Left ventricle myocardium inferior (tissue), 1 donor: Measurements from ENCODE around the gene CTAG1A. TPM values are rescaled to one million over a fixed set of nuclear protein-coding genes. Genes with fewer than 3 reads are reported as not detected.
"Not testable (repeated sequence)": the region's sequence is repeated elsewhere in the genome, so short reads cannot be mapped to it uniquely, and the experiment has no call there.

Experiments used
- DNase-seq: peaks from one replicate; pipeline ENCODE4 v3.0.0-alpha.2; 2020
- H3K27ac ChIP-seq: fragments of 200-600 bp; replicated peaks from 2 replicates; pipeline ENCODE4 v1.8.0; 2021
- H3K27me3 ChIP-seq: fragments of 200-600 bp; 2 replicates; pipeline ENCODE4 v1.8.0; 2021; ENCODE audit warnings: low read depth
- H3K36me3 ChIP-seq: fragments of 200-600 bp; 2 replicates; pipeline ENCODE4 v1.8.0; 2021
- H3K4me1 ChIP-seq: fragments of 200-600 bp; 2 replicates; pipeline ENCODE4 v1.8.0; 2021
- H3K4me3 ChIP-seq: fragments of 200-600 bp; 2 replicates; pipeline ENCODE4 v1.8.0; 2021; ENCODE audit warnings: mild to moderate bottlenecking, moderate library complexity
- H3K9me3 ChIP-seq: fragments of 200-600 bp; replicated peaks from 2 replicates; pipeline ENCODE4 v1.8.0; 2021
- intact Hi-C: fragments of 100-400 bp; cut with micrococcal nuclease; formaldehyde crosslinking; loops from one replicate; pipeline ENCODE4 v1.11.0; 2022
- total RNA-seq: library from RNA; stranded (reverse); fragmentation: NEBNext Ultra II Directional; extraction: Animal tissue kit (Norgen Biotek cat#: 25700); gene quantifications from one replicate; pipeline ENCODE4 v1.2.1, GENCODE V29; 2021
- TF ChIP-seq, protein P1 (sequence below): fragments of 200-600 bp; IDR thresholded peaks from 2 replicates; pipeline ENCODE4 v1.8.0; 2021; ENCODE audit warnings: antibody characterized with exemption, mild to moderate bottlenecking, borderline replicate concordance
- donor health status: DM: no; HTN: yes; CAD: no; lungs with severe emphysema.

Gene CTAG1A
- total RNA-seq, 1 donor from 2014 or later: not detected

DNA sequence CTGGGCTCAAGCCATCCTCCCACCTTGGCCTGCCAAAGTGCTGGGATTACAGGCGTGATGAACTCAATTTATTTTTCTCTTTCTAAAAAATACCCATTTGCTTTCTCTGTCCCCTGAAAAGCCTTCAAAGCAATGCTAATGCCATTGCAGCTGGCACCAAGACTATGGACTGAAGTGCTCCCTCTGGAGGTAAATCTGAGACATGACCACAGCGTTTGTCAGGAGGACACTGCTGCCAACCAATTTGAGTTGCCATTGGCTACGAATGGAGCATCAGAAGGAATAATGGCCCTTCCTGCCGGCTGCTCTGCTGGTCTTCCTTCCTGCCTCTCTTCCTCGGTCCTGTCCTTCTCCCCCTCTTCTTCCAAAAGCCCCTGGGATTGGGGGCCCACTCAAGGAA, 9.9 kb upstream of the CTAG1A start:
- H3K27ac ChIP-seq, H3K36me3 ChIP-seq, H3K4me1 ChIP-seq, H3K4me3 ChIP-seq, intact Hi-C loops, H3K27me3 ChIP-seq, DNase-seq, H3K9me3 ChIP-seq: not testable (repeated sequence)

DNA sequence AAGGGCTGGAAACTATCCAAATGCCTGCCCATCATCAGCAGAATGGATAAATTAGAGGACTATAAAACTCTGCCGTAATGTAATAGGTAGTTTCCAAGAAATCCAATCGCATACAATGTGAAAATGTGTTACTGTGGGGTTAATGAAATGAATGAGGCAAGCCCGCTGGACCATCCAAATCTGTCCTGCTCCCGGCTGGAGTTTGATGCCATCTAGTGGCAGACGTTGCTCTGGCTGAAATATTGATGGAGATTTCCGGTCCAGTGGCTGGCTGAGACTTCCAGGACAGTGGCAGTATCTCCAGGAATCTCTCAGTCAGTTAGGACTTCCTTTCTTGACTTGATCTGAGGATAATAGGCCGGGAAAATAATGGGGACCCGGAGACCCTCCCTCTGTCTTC, 1.9 kb upstream of the CTAG1A start:
- H3K4me1 ChIP-seq, intact Hi-C loops, H3K36me3 ChIP-seq, H3K27ac ChIP-seq, H3K4me3 ChIP-seq, DNase-seq, H3K9me3 ChIP-seq, H3K27me3 ChIP-seq: not testable (repeated sequence)

DNA sequence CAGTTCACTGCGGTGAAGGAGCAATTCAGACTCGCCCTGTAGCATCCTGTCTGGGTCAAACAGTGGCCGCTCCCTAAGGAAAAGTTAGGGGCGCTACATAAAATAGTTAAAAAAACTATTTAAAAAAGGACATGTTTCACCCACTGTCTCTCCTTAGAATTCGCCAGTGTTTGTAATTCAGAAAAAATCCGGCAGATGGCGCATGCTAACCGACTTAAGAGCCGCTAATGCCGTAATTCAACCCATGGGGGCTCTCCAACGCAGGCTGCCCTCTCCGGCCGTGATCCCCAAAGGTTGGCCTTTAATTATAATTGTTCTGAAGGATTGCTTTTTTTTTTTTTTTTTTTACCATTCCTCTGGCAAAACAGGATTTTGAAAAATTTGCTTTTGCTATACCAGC, 5.5 kb downstream of the CTAG1A start:
- H3K4me3 ChIP-seq, H3K36me3 ChIP-seq, H3K4me1 ChIP-seq, H3K27me3 ChIP-seq, H3K9me3 ChIP-seq, H3K27ac ChIP-seq, intact Hi-C loops, DNase-seq: not testable (repeated sequence)

DNA sequence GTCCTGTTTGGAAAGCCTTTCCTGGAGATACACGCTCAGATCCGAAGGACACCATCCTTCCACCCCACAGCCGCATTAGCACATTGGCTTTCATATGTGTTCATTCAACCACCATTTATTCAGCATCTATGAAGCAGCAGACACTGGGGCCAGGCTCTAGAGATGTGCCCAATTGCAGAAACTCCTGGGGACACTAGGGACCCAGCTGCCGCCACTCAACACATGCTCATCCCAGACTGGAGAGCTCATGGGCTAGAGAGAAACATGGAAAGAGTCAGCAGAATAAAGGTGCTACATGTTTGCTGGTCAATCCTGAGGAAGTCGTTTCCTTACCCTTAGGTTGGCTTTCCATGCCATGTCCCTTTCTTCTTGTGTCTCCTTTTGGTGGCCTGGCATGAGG, 7.6 kb downstream of the CTAG1A start:
- Histone ChIP-seq H3K27me3 (no peaks in the 10 kb centered on the region), H3K4me3 (no peak overlapping the region), H3K9me3 (no peaks in the 10 kb centered on the region), H3K4me1 (no peaks in the 10 kb centered on the region), H3K27ac (no peak overlapping the region), H3K36me3 (no peaks in the 10 kb centered on the region)
- DNase-seq: no peak
- TF ChIP-seq, protein P1, sequence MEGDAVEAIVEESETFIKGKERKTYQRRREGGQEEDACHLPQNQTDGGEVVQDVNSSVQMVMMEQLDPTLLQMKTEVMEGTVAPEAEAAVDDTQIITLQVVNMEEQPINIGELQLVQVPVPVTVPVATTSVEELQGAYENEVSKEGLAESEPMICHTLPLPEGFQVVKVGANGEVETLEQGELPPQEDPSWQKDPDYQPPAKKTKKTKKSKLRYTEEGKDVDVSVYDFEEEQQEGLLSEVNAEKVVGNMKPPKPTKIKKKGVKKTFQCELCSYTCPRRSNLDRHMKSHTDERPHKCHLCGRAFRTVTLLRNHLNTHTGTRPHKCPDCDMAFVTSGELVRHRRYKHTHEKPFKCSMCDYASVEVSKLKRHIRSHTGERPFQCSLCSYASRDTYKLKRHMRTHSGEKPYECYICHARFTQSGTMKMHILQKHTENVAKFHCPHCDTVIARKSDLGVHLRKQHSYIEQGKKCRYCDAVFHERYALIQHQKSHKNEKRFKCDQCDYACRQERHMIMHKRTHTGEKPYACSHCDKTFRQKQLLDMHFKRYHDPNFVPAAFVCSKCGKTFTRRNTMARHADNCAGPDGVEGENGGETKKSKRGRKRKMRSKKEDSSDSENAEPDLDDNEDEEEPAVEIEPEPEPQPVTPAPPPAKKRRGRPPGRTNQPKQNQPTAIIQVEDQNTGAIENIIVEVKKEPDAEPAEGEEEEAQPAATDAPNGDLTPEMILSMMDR: no peak
- intact Hi-C loops: no loop called here

DNA sequence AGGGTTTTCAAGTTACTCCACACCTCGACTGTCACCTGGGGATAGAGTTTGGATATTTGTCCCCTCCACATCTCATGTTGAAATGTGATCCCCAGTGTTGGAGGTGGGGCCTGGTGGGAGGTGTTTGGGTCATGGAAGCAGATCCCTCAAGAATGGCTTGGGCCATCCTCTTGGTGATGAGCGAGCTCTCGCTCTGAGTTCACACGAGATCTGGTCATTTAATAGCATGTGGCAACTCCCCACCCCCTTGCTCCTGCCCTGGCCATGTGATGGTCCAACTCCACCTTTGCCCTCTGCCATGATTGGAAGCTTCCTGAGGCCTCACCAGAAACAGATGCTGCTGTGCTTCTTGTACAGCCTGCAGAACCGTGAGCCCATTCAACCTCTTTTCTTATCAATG, 8.3 kb downstream of the CTAG1A start:
- intact Hi-C loops: no loop called here
- no peaks in the 10 kb centered on the region for H3K4me1 ChIP-seq
- H3K36me3 ChIP-seq: no peaks in the 10 kb centered on the region
- DNase-seq: no peak
- no peaks in the 10 kb centered on the region for H3K27me3 ChIP-seq
- no peak overlapping the region for H3K27ac ChIP-seq
- no peak overlapping the region for H3K4me3 ChIP-seq
- TF ChIP-seq, protein P1: no peak
- H3K9me3 ChIP-seq: no peaks in the 10 kb centered on the region

DNA sequence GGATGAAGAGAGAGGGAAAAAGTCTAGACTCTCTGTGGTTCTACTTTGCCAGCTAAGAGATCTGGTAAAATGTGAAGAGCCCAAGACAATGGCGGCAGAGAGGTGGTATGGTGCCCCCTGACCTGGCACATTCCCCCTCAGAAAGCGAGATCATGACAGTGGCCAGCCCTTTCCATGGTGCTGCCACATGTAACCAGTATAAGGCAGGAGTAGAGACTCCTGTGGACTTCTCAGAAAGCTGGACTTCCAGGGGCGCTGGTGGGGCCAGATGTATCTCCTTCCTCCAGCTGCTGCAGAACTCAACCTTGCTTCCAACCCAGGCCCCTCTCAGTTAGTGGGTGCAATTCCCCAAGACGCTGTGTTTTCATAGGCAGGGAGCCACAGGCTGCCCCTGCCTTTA, 9.6 kb downstream of the CTAG1A start:
- intact Hi-C loops: no loop called here
- Histone ChIP-seq H3K9me3 (no peaks in the 10 kb centered on the region), H3K4me1 (no peaks in the 10 kb centered on the region), H3K27ac (no peak overlapping the region), H3K36me3 (no peaks in the 10 kb centered on the region), H3K27me3 (no peaks in the 10 kb centered on the region), H3K4me3 (no peak overlapping the region)
- TF ChIP-seq, protein P1: no peak
- no peak for DNase-seq

DNA sequence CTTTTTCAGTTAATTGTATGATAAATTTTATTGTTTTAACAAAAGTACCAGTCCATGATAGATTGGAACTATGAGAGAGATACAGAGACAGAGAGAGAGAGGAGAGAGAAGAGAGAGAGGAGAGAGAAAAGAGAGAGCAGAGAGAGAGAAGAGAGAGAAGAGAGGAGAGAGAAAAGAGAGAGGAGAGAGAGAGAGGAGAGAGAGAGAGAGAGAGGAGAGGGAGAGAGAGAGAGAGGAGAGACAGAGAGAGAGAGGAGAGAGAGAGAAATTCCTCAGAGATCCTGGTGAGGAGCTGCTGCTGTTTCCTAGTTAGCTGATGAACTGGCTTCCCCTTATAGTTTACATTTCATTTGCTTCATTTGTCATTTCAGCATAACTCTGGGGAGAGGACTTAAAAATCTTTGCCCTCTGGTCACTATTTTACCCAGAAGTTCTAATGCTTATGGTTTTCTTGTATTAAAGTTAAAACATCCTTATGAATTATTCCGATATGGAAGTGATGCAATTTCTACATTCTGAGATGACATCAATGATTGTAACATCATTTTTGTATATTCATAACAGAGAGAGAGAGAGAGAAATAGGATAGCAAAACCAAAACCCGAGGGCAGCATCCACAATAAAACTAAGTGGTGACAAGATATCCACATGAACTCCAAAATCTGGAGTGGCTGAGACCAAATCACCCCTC, 10.8 kb downstream of the CTAG1A start:
- Histone ChIP-seq H3K9me3 (no peaks in the 10 kb centered on the region), H3K36me3 (no peaks in the 10 kb centered on the region), H3K4me3 (no peak overlapping the region), H3K27me3 (no peaks in the 10 kb centered on the region), H3K27ac (no peak overlapping the region), H3K4me1 (no peaks in the 10 kb centered on the region)
- TF ChIP-seq, protein P1: no peak
- no peak for DNase-seq
- intact Hi-C loops: no loop called here
